HFFc6 (cell line): ENCODE measurements around the gene DOK7. TPM values are rescaled to one million over a fixed set of nuclear protein-coding genes. Genes with fewer than 3 reads are reported as not detected.

Source experiments
- DNase-seq: peaks from one replicate; pipeline ENCODE4 v3.0.0-alpha.2; 2018
- H3K27ac Mint-ChIP-seq: 2 replicates; pipeline ENCODE4 v1.8.0; 2020; ENCODE audit warnings: mild to moderate bottlenecking, mixed read lengths
- H3K27me3 Mint-ChIP-seq: 2 replicates; pipeline ENCODE4 v1.8.0; 2021; ENCODE audit warnings: mild to moderate bottlenecking, moderate library complexity, mixed read lengths; ENCODE audit not compliant: insufficient read depth
- H3K36me3 Mint-ChIP-seq: 2 replicates; pipeline ENCODE4 v1.8.0; 2021; ENCODE audit warnings: low read depth, mixed read lengths
- H3K4me1 Mint-ChIP-seq: 2 replicates; pipeline ENCODE4 v1.8.0; 2020; ENCODE audit warnings: low read depth, mixed read lengths
- H3K4me3 Mint-ChIP-seq: 2 replicates; pipeline ENCODE4 v1.8.0; 2020; ENCODE audit warnings: mild to moderate bottlenecking, moderate library complexity, mixed read lengths
- H3K9me3 Mint-ChIP-seq: 2 replicates; pipeline ENCODE4 v1.8.0; 2020; ENCODE audit warnings: mild to moderate bottlenecking, mixed read lengths
- total RNA-seq, 6 experiments: library from RNA; stranded (reverse); fragmentation: NEBNext Ultra II Directional; extraction: Animal tissue kit (Norgen Biotek cat#: 25700); gene quantifications; 2 replicates in 1 of 6; 3 replicates in 5 of 6; pipeline ENCODE4 v1.2.3, GENCODE V29; 2021
- TF ChIP-seq, protein P1 (sequence below): fragments of 200-600 bp; sonication (generic); IDR thresholded peaks from 2 replicates; pipeline ENCODE4 v1.5.0; 2021; ENCODE audit warnings: antibody characterized with exemption, mild to moderate bottlenecking

The DOK7 gene
- total RNA-seq, 6 experiments from 2014 or later, result not detected

DNA sequence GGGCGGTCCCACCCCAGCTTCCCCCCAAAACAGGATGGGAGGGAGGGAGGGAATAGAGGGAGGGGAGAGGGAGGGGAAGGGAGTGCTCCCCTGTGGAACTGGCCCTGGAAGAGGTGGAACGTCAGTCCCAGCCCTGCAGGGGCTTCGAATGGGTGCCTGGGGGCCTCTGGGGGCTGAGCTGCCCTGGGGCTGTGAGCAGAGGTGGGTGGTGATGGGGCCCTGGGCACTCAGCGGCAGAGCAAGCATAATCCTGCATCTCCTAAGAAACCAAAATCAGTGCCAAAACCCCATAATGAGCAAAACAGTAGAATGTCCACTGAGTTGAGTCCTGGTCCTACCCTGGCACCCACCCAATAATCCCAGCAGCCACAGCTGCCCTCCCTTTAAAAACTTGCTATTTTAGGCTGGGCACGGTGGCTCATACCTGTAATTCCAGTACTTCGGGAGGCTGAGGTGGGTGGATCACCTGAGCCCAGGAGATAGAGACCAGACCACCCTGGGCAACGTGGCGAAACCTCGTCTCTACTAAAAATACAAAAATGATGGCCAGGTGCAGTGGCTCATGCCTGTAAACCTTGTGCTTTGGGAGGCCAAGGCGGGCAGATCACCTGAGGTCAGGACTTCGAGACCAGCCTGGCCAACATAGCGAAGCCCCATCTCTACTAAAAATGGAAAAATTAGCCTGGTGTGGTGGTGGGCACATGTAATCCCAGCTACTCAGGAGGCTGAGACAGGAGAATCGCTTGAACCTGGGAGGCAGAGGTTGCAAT, 11.1 kb downstream of the DOK7 start:
- no peaks in the 10 kb centered on the region for H3K4me1 Mint-ChIP-seq
- peaks cover 9% of the 10 kb centered on the region for H3K27me3 Mint-ChIP-seq
- DNase-seq, result no peak
- H3K4me3 Mint-ChIP-seq, result no peak overlapping the region
- no peaks in the 10 kb centered on the region for H3K36me3 Mint-ChIP-seq
- H3K27ac Mint-ChIP-seq, result no peak overlapping the region
- TF ChIP-seq, protein P1, sequence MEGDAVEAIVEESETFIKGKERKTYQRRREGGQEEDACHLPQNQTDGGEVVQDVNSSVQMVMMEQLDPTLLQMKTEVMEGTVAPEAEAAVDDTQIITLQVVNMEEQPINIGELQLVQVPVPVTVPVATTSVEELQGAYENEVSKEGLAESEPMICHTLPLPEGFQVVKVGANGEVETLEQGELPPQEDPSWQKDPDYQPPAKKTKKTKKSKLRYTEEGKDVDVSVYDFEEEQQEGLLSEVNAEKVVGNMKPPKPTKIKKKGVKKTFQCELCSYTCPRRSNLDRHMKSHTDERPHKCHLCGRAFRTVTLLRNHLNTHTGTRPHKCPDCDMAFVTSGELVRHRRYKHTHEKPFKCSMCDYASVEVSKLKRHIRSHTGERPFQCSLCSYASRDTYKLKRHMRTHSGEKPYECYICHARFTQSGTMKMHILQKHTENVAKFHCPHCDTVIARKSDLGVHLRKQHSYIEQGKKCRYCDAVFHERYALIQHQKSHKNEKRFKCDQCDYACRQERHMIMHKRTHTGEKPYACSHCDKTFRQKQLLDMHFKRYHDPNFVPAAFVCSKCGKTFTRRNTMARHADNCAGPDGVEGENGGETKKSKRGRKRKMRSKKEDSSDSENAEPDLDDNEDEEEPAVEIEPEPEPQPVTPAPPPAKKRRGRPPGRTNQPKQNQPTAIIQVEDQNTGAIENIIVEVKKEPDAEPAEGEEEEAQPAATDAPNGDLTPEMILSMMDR, result no peak
- H3K9me3 Mint-ChIP-seq, result no peaks in the 10 kb centered on the region

DNA sequence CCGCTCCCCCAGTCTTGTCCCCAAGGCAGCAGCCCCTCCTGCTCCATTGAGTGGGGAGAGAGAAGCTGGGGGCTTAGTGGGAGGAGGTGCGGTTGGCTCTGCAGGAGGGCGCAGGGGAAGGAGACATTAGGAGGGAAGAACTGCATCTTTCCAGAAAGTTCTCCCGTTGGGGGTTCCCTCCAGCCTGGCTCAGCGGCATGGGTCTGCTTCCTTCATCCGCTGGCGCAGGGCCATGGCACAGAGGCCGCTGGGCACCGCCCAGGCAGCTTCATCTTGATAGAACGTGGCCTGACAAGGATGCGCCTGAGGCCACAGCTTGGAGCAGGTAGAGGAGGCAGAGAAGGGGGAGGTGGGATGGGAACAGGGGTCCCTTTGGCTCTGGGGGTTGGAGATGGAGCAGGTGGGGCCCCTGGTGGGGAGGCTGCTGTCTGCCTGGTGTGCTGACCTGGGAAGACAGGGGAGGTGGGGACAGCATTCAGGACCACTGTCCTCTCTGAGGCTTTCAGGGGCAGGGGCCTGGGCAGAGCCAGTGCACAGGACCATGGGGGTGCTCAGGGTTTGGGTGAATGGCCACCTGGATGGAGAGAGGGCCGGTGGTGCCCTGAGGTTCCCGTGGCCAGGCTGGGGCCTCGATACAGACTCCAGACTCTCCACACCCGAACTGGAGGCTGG, 12.1 kb downstream of the DOK7 start:
- no peaks in the 10 kb centered on the region for H3K4me1 Mint-ChIP-seq
- DNase-seq, result no peak
- no peak overlapping the region for H3K27ac Mint-ChIP-seq
- no peak overlapping the region for H3K4me3 Mint-ChIP-seq
- TF ChIP-seq, protein P1, result no peak
- no peaks in the 10 kb centered on the region for H3K36me3 Mint-ChIP-seq
- H3K27me3 Mint-ChIP-seq, result peaks cover 11% of the 10 kb centered on the region
- H3K9me3 Mint-ChIP-seq, result no peaks in the 10 kb centered on the region

DNA sequence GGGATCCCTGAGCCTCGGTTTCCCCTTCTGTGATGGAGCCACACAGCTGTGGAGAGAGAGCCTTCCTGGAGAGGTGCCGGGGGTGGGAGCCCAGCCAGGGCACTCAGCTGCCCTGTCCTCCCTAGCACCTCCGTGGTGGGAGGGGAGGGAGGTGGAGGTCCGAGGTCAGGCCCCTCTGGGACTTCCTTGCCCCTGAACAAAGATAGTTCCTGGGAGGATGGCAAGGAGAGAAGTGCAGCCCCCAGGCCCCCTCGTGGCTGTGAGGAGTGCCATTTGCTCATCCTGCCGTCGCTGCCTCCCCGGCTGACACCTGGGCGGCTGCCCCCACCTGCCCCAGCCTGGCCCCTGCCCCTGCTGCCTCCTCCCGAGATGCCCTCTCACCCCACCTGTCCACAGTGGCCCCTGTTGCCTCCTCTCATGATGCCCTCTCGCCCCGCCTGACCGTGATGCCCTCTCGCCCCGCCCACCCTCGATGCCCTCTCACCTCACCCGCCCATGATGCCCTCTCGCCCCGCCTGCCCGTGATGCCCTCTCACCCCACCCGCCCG, 12.7 kb downstream of the DOK7 start:
- Mint-ChIP-seq H3K36me3 (no peaks in the 10 kb centered on the region), H3K27ac (no peak overlapping the region), H3K9me3 (no peaks in the 10 kb centered on the region), H3K27me3 (peaks cover 15% of the 10 kb centered on the region), H3K4me3 (no peak overlapping the region), H3K4me1 (peaks cover 1% of the 10 kb centered on the region)
- TF ChIP-seq, protein P1, result no peak
- DNase-seq, result no peak

GRCh38 chr4:3476341-3476747, 13.2 kb downstream of the DOK7 start:
- no peaks in the 10 kb centered on the region for H3K9me3 Mint-ChIP-seq
- H3K27me3 Mint-ChIP-seq, result peaks cover 15% of the 10 kb centered on the region
- TF ChIP-seq, protein P1, result no peak
- H3K4me3 Mint-ChIP-seq, result no peak overlapping the region
- no peak for DNase-seq
- H3K36me3 Mint-ChIP-seq, result no peaks in the 10 kb centered on the region
- H3K4me1 Mint-ChIP-seq, result peaks cover 6% of the 10 kb centered on the region
- H3K27ac Mint-ChIP-seq, result no peak overlapping the region

- H3K36me3 Mint-ChIP-seq, result no peaks in the 10 kb centered on the region
- H3K27me3 Mint-ChIP-seq, result peaks cover 15% of the 10 kb centered on the region
- DNase-seq, result no peak
- no peak overlapping the region for H3K27ac Mint-ChIP-seq
- no peak overlapping the region for H3K4me3 Mint-ChIP-seq
- H3K4me1 Mint-ChIP-seq, result peaks cover 6% of the 10 kb centered on the region
- TF ChIP-seq, protein P1, result no peak
- no peaks in the 10 kb centered on the region for H3K9me3 Mint-ChIP-seq
Measured at GRCh38 chr4:3476936-3477749, 14.0 kb downstream of the DOK7 start.
